Coronary artery (tissue), 2 donors: ENCODE results near the gene OLFML2B.

Source experiments
- DNase-seq: peaks from one replicate; pipeline ENCODE4 v3.0.0-alpha.2; 2017; ENCODE audit warnings: low spot score
- H3K27ac ChIP-seq, 2 donors: fragments of 200-600 bp; sonication (generic); one replicate each; pipeline ENCODE4 v1.5.1; 2016 to 2019
- H3K4me3 ChIP-seq: fragments of 200-600 bp; sonication (generic); 2 replicates; pipeline ENCODE4 v1.5.1; 2016; ENCODE audit warnings: mild to moderate bottlenecking, moderate library complexity
- CTCF ChIP-seq: fragments of 200-600 bp; sonication (generic); IDR thresholded peaks from one replicate; pipeline ENCODE4 v1.5.1; 2019; ENCODE audit warnings: antibody characterized with exemption

Gene OLFML2B

DNA sequence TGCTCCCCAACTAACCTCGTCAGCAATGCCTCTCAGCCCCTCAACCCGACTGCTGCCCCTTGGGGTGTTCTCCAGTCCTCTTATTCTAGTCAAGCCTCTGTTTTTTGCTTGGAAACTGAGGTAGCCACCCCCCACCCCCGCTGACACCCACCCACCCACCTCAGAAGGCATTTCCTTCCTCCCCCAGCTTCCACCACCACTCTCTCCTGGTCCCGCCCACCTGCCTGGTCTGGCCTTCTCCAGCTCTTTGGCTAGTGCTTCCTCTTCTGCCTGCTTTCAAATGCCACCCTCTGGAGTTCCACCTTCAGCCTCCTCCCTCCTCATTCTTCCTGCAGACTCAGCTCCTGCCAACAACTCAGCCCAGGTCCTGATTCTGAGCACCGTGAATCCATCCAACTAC lies 35.3 kb downstream of the OLFML2B start:
- Histone ChIP-seq H3K4me3 (no peak overlapping the region), H3K27ac (no peak overlapping the region)
- TF ChIP-seq CTCF: no peak
- DNase-seq: no peak

DNA sequence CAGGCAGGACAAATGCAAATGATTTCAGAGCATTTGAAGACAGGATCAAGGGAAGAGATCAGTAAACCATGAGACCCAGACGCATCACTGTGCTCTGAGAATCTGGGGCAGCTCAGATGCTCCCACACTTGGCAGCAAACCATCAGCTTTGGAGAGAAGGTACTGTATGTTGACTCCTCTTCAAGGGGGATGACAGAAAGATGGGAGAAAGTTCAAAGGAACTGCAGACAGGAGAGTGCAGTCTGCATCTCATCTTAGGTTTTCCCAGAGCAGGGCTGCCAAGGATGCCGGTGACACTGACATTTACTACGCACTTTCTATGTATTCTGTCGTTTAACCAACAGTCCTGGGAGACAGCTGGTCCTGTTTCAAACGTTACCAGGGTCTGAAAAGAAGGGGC lies 35.8 kb downstream of the OLFML2B start:
- no peak for TF ChIP-seq CTCF
- Histone ChIP-seq H3K4me3 (no peak overlapping the region), H3K27ac (no peak overlapping the region)
- no peak for DNase-seq

GRCh38 chr1:161987303-161987702 lies 36.4 kb downstream of the OLFML2B start:
- DNase-seq: no peak
- Histone ChIP-seq H3K27ac (no peak overlapping the region), H3K4me3 (no peak overlapping the region)
- no peak for TF ChIP-seq CTCF

GRCh38 chr1:161986328-161986727 lies 37.3 kb downstream of the OLFML2B start:
- Histone ChIP-seq H3K4me3 (no peak overlapping the region), H3K27ac (no peak overlapping the region)
- no peak for TF ChIP-seq CTCF
- DNase-seq: no peak

DNA sequence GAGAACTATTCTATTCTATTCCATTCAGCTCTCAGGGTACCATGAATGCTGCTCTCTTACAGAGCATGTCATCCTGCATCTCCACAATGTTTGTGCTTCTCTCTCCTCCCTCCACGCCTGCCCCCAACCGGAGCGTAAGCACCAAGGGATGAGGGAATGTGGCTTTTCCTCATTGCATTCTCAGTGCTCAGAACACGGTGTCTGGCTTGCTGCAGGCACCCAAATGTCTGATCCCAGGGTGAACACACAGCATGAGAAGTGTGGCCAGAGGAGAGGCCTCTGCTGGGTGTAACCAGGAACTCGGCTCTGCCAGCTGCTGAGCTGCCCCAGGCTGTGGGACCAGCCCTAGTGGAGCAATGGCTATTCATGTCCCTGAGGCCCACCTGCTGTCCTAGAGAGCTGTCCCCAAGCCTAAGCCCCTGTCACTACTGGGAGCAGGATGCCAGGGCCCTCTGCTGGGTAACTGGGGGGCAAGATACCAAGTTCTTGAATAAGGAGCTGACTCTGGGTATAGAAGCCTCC lies 38.3 kb downstream of the OLFML2B start:
- H3K27ac ChIP-seq: no peak overlapping the region
- DNase-seq: no peak
- no peak for TF ChIP-seq CTCF
- no peak overlapping the region for H3K4me3 ChIP-seq

GRCh38 chr1:161983725-161984124 lies 39.9 kb downstream of the OLFML2B start:
- DNase-seq: no peak
- Histone ChIP-seq H3K4me3 (no peak overlapping the region), H3K27ac (no peak overlapping the region)
- no peak for TF ChIP-seq CTCF

DNA sequence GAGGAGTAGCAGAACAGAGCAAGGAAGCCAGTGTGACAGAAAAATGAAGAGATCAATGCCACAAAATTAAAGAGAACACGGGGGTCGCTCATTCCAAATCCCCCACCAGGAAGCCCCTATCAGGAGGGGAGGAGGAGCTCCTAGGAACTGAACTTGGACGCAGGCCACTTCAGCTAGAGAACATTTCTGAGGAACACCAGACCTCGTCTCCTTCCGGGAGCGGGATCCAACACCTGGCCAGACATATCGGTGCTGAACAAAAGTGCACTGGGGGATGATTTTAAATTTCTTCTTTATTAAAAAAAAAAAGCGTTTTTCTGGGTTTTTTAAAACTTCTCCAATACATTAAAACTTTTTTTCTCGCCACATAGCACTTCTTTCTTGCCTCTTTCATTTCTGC lies 40.8 kb downstream of the OLFML2B start:
- Histone ChIP-seq H3K4me3 (no peak overlapping the region), H3K27ac (no peak overlapping the region)
- TF ChIP-seq CTCF: no peak
- DNase-seq: no peak
